Erythroblast (primary cell): ENCODE measurements around the gene SLC66A3.

Experiments
- DNase-seq, 2 experiments: peaks; one replicate each; lab custom pipeline; 2025; lab: John Stamatoyannopoulos, UW
- GATA1 ChIP-seq: IDR thresholded peaks from 2 replicates; pipeline ENCODE4 v1.6.1; 2011; ENCODE audit warnings: low read depth, mild to moderate bottlenecking, control low read depth, low read length, moderate library complexity
- POLR2A ChIP-seq: IDR thresholded peaks from 2 replicates; pipeline ENCODE4 v1.6.1; 2011; ENCODE audit warnings: mild to moderate bottlenecking, low read length

Gene SLC66A3

GRCh38 chr2:11147263-11147662 lies 8.0 kb upstream of the SLC66A3 start:
- TF ChIP-seq POLR2A (no peak), GATA1 (no peak)

GRCh38 chr2:11152591-11152990 lies 2.7 kb upstream of the SLC66A3 start:
- TF ChIP-seq POLR2A (no peak), GATA1 (no peak)
- no peak for DNase-seq

More at GRCh38 chr2:11147263-11147662, 8.0 kb upstream of the SLC66A3 start:
- no peak for DNase-seq

GRCh38 chr2:11154016-11154922 lies 998 bp upstream of the SLC66A3 start:
- DNase-seq, result no peak
- TF ChIP-seq POLR2A, result no peak
- TF ChIP-seq GATA1, result no peak

GRCh38 chr2:11154923-11155380 lies 315 bp upstream of the SLC66A3 start:
- peak; percentile 95 to 96 for DNase-seq
- TF ChIP-seq GATA1 (no peak), POLR2A (no peak)

- TF ChIP-seq POLR2A (no peak), GATA1 (no peak)
- no peak for DNase-seq
Observed at GRCh38 chr2:11156396-11157075, 1.3 kb downstream of the SLC66A3 start.

GRCh38 chr2:11157296-11157695 lies 2.0 kb downstream of the SLC66A3 start:
- DNase-seq, result no peak
- TF ChIP-seq GATA1, result no peak
- no peak for TF ChIP-seq POLR2A

- TF ChIP-seq POLR2A (no peak), GATA1 (no peak)
- no peak for DNase-seq
Observed at GRCh38 chr2:11157731-11158130, 2.5 kb downstream of the SLC66A3 start.

GRCh38 chr2:11158916-11159573 lies 3.8 kb downstream of the SLC66A3 start:
- no peak for TF ChIP-seq GATA1
- no peak for TF ChIP-seq POLR2A
- DNase-seq, result no peak

- DNase-seq, result no peak
- TF ChIP-seq POLR2A (no peak), GATA1 (no peak)
Observed at GRCh38 chr2:11159574-11160170, 4.4 kb downstream of the SLC66A3 start.

- no peak for DNase-seq
- TF ChIP-seq POLR2A (no peak), GATA1 (no peak)
Observed at GRCh38 chr2:11160256-11160655, 5.0 kb downstream of the SLC66A3 start.

GRCh38 chr2:11160731-11161455 lies 5.6 kb downstream of the SLC66A3 start:
- DNase-seq, result no peak
- TF ChIP-seq GATA1 (no peak), POLR2A (no peak)

- TF ChIP-seq POLR2A (no peak), GATA1 (no peak)
- no peak for DNase-seq
Observed at GRCh38 chr2:11161747-11162146, 6.5 kb downstream of the SLC66A3 start.
